HFFc6 (cell line): Measurements from ENCODE around the gene DOCK4. TPM values are rescaled to one million over a fixed set of nuclear protein-coding genes. Genes with fewer than 3 reads are reported as not detected.

Source experiments
- DNase-seq: peaks from one replicate; pipeline ENCODE4 v3.0.0-alpha.2; 2018
- H3K27ac Mint-ChIP-seq: 2 replicates; pipeline ENCODE4 v1.8.0; 2020; ENCODE audit warnings: mild to moderate bottlenecking, mixed read lengths
- H3K27me3 Mint-ChIP-seq: 2 replicates; pipeline ENCODE4 v1.8.0; 2021; ENCODE audit warnings: mild to moderate bottlenecking, moderate library complexity, mixed read lengths; ENCODE audit not compliant: insufficient read depth
- H3K36me3 Mint-ChIP-seq: 2 replicates; pipeline ENCODE4 v1.8.0; 2021; ENCODE audit warnings: low read depth, mixed read lengths
- H3K4me1 Mint-ChIP-seq: 2 replicates; pipeline ENCODE4 v1.8.0; 2020; ENCODE audit warnings: low read depth, mixed read lengths
- H3K4me3 Mint-ChIP-seq: 2 replicates; pipeline ENCODE4 v1.8.0; 2020; ENCODE audit warnings: mild to moderate bottlenecking, moderate library complexity, mixed read lengths
- H3K9me3 Mint-ChIP-seq: 2 replicates; pipeline ENCODE4 v1.8.0; 2020; ENCODE audit warnings: mild to moderate bottlenecking, mixed read lengths
- total RNA-seq, 6 experiments: library from RNA; stranded (reverse); fragmentation: NEBNext Ultra II Directional; extraction: Animal tissue kit (Norgen Biotek cat#: 25700); gene quantifications; 2 replicates in 1 of 6; 3 replicates in 5 of 6; pipeline ENCODE4 v1.2.3, GENCODE V29; 2021
- TF ChIP-seq, protein P1 (sequence below): fragments of 200-600 bp; sonication (generic); IDR thresholded peaks from 2 replicates; pipeline ENCODE4 v1.5.0; 2021; ENCODE audit warnings: antibody characterized with exemption, mild to moderate bottlenecking

Gene DOCK4
- total RNA-seq, 6 experiments from 2014 or later: 2.2 to 3.9 (median 3.3) TPM

DNA sequence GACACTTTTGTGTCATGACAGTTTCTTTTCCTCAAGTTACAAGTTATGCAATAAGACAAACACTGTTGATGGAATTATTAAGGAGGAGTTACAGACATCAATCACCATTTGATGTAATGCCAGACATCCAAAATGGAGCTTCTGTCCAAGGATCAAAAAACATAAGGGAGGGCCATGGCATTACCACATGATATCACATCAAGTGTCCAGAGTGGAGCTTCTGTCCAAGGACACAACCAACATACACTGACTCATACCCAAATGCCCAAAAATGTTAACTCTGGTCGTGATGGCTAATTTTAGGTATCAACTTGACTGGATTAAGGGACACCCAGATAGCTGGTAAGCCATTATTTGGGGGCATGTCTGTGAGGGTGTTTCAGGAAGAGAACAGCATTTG is 140.4 kb downstream of the DOCK4 start:
- H3K27ac Mint-ChIP-seq: no peak overlapping the region
- H3K4me1 Mint-ChIP-seq: peaks cover 16% of the 10 kb centered on the region
- no peaks in the 10 kb centered on the region for H3K9me3 Mint-ChIP-seq
- no peak overlapping the region for H3K4me3 Mint-ChIP-seq
- H3K27me3 Mint-ChIP-seq: peaks cover 1% of the 10 kb centered on the region; the same call in 1 of the 2 replicates
- DNase-seq: no peak
- H3K36me3 Mint-ChIP-seq: no peaks in the 10 kb centered on the region
- TF ChIP-seq, protein P1, sequence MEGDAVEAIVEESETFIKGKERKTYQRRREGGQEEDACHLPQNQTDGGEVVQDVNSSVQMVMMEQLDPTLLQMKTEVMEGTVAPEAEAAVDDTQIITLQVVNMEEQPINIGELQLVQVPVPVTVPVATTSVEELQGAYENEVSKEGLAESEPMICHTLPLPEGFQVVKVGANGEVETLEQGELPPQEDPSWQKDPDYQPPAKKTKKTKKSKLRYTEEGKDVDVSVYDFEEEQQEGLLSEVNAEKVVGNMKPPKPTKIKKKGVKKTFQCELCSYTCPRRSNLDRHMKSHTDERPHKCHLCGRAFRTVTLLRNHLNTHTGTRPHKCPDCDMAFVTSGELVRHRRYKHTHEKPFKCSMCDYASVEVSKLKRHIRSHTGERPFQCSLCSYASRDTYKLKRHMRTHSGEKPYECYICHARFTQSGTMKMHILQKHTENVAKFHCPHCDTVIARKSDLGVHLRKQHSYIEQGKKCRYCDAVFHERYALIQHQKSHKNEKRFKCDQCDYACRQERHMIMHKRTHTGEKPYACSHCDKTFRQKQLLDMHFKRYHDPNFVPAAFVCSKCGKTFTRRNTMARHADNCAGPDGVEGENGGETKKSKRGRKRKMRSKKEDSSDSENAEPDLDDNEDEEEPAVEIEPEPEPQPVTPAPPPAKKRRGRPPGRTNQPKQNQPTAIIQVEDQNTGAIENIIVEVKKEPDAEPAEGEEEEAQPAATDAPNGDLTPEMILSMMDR: no peak

DNA sequence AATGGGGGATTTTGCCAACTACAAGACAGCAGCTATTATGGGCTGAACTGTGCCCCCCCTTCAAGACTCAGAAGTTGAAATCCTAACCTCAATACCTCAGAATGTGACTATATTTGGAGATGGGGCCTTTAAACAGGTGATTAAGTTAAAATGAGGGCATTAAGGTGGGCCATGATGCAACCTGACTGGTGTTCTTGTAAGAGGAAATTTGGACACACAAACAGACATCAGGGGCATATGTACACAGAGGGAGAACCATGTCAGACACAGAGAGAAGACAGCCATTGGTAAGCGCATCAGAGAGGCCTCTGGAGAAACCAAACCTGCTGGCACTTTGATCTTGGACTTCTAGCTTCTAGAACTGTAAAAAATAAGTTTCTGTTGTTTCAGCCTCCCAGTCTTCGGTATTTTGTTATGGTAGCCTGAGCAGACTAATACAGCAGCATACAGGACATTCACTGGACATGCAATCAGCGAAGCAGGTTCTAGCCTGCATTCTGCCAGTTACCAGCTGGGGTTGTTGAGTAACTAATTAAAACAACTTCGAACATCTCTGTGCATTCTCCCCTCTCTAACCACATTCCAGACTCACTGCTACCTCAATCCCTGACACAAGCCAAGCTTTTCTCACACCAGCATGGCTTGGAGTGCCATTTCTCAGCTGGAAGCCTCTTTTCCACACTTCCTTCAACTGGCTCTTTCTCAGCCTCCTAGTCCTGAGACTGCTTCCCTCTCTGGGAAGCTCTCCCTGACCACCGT is 141.4 kb downstream of the DOCK4 start:
- H3K27ac Mint-ChIP-seq: no peak overlapping the region
- H3K36me3 Mint-ChIP-seq: no peaks in the 10 kb centered on the region
- peaks cover 6% of the 10 kb centered on the region for H3K4me1 Mint-ChIP-seq
- H3K27me3 Mint-ChIP-seq: peaks cover 1% of the 10 kb centered on the region; the same call in 1 of the 2 replicates
- DNase-seq: no peak
- TF ChIP-seq, protein P1: no peak
- no peak overlapping the region for H3K4me3 Mint-ChIP-seq
- H3K9me3 Mint-ChIP-seq: no peaks in the 10 kb centered on the region

DNA sequence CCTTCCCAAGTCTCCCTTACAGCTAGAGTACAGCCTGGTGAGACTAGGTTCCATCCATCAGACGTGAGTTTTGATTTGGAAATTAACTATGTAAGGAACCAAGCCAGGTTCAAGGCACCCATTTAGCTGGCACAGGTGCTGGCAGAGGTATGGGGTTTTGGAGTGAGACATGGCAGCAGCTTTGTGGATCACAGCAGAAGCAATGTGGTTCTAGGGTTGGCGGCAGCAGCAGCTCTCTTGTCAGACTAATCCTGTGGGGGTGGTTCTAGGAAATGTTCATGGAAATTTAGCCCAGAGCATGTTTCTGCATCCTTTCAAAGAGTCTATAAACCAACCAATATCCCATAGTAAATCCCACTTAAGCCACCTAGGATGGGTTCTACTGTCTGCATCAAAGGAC is 142.2 kb downstream of the DOCK4 start:
- no peaks in the 10 kb centered on the region for H3K36me3 Mint-ChIP-seq
- H3K4me1 Mint-ChIP-seq: no peaks in the 10 kb centered on the region
- no peak for DNase-seq
- no peak overlapping the region for H3K4me3 Mint-ChIP-seq
- TF ChIP-seq, protein P1: no peak
- H3K9me3 Mint-ChIP-seq: no peaks in the 10 kb centered on the region
- no peak overlapping the region for H3K27ac Mint-ChIP-seq
- H3K27me3 Mint-ChIP-seq: peaks cover 1% of the 10 kb centered on the region; the same call in 1 of the 2 replicates

DNA sequence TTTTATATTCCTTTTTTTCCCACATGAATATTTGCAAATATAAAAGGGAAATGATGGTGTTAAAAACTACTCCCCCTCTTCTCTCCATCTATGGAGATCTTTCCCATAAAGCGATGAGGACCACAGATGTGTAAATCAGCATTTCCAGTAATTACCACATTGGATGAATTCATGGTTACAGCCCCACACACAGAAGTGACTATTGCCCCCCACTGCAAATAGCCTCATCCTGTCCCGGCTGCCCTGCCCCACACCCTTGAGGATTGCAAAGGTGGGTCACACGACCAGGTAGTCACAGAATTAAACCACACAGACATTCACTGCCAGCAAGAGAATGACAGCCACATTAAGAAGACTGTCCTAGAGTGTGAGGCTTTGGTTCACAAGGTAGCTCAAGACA is 145.1 kb downstream of the DOCK4 start:
- Mint-ChIP-seq H3K36me3 (no peaks in the 10 kb centered on the region), H3K4me3 (no peak overlapping the region), H3K27me3 (peaks cover 1% of the 10 kb centered on the region; the same call in 1 of the 2 replicates), H3K27ac (no peak overlapping the region), H3K4me1 (no peaks in the 10 kb centered on the region), H3K9me3 (no peaks in the 10 kb centered on the region)
- TF ChIP-seq, protein P1: no peak
- no peak for DNase-seq

GRCh38 chr7:112060625-112061024 is 145.6 kb downstream of the DOCK4 start:
- no peak overlapping the region for H3K27ac Mint-ChIP-seq
- H3K4me1 Mint-ChIP-seq: no peaks in the 10 kb centered on the region
- no peak overlapping the region for H3K4me3 Mint-ChIP-seq
- H3K36me3 Mint-ChIP-seq: no peaks in the 10 kb centered on the region
- TF ChIP-seq, protein P1: no peak
- H3K9me3 Mint-ChIP-seq: no peaks in the 10 kb centered on the region
- H3K27me3 Mint-ChIP-seq: peaks cover 1% of the 10 kb centered on the region; the same call in 1 of the 2 replicates
- DNase-seq: no peak
